Thoracic aorta (tissue), 2 donors: ENCODE results near the gene KCNK6. TPM values are rescaled to one million over a fixed set of nuclear protein-coding genes. Genes with fewer than 3 reads are reported as not detected.

Experiments
- ATAC-seq: fragments of 150-250 bp; one replicate; pipeline ENCODE4 v1.8.0; 2017; ENCODE audit warnings: low read depth; ENCODE audit not compliant: insufficient number of reproducible peaks, low FRiP score
- DNase-seq: peaks from one replicate; pipeline ENCODE4 v3.0.0-alpha.2; 2020; ENCODE audit warnings: low spot score
- H3K27ac ChIP-seq, 2 donors: fragments of 200-600 bp; sonication (generic); 1 replicate in 1 of 2; 2 replicates in 1 of 2; pipeline ENCODE4 v1.5.1; 2016; ENCODE audit warnings: mild to moderate bottlenecking in 2 of 2, moderate library complexity in 2 of 2
- H3K27me3 ChIP-seq: fragments of 200-600 bp; sonication (generic); replicated peaks from 2 replicates; pipeline ENCODE4 v1.6.0; 2016; ENCODE audit warnings: mild to moderate bottlenecking; ENCODE audit not compliant: insufficient read depth
- H3K36me3 ChIP-seq: fragments of 200-600 bp; sonication (generic); one replicate; pipeline ENCODE4 v1.5.1; 2016
- H3K4me1 ChIP-seq, 2 donors: fragments of 200-600 bp; sonication (generic); 1 replicate in 1 of 2; 2 replicates in 1 of 2; pipeline versions ENCODE4 v1.5.1 to v1.6.0; 2016; ENCODE audit warnings: low read depth in 2 of 2, mild to moderate bottlenecking in 1 of 2; ENCODE audit not compliant: control insufficient read depth in 1 of 2
- H3K4me3 ChIP-seq: fragments of 200-600 bp; sonication (generic); 2 replicates; pipeline ENCODE4 v1.5.1; 2016; ENCODE audit warnings: mild to moderate bottlenecking
- H3K9me3 ChIP-seq: fragments of 200-600 bp; sonication (generic); 2 replicates; pipeline ENCODE4 v1.5.1; 2016
- CTCF ChIP-seq: fragments of 200-600 bp; sonication (generic); IDR thresholded peaks from one replicate; pipeline ENCODE4 v1.5.1; 2019; ENCODE audit warnings: antibody characterized with exemption
- total RNA-seq, 2 donors: library from RNA; depleted of rRNA; stranded (reverse); fragments of >200 nt; gene quantifications; one replicate each; pipeline versions ENCODE4 v1.1.0 to v1.2.3, GENCODE V29; 2016

The KCNK6 gene
- total RNA-seq, 2 donors from 2014 or later: 16.1 to 34.3 TPM

DNA sequence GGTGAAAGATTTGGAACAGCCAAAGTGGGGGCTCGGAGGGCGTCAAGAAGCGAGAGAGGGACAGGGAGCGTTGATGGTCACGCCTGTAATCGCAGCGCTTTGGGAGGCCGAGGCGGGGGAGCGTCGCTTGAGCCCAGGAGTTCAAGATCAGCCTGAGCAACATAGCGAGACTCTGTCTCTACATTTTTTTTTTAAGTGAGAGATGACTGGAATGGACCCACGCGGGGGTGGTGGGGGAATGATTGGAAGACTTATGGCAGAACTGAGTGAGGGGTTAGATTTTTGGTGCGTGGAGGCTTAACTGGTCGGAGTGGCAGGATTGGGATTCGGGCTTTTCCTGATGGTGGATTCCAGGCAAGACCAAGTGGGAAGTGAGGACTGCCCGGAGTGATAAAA, 55.5 kb downstream of the KCNK6 start:
- no peak for ATAC-seq
- H3K4me3 ChIP-seq: peak overlapping the region; percentile 88
- peaks cover 9 to 24% of the 10 kb centered on the region in 2 donors for H3K4me1 ChIP-seq
- H3K27me3 ChIP-seq: no peaks in the 10 kb centered on the region
- peaks cover 8% of the 10 kb centered on the region for H3K36me3 ChIP-seq
- no peaks in the 10 kb centered on the region for H3K9me3 ChIP-seq
- H3K27ac ChIP-seq: peak overlapping the region; percentile 76 to 80
- DNase-seq: no peak
- TF ChIP-seq CTCF: no peak

DNA sequence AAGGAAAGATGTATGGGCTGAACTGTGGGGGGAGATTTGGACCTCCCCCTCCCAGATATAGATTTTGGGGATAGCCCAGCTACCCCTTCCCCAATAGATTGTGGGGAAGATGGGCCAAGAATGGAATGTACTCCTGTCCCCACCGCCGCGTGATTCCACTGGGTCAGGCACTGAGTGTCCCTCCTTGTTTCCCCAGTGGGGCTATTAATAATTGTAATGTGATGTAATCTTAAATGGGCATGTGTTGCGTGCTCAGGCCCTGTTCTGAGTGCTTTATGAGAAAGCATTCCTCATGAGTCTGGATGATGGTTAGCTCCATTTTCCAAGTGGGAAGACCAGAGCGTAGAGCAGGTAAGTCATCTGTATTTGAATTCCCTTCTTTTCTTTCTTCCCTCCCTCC, 56.1 kb downstream of the KCNK6 start:
- no peak for TF ChIP-seq CTCF
- H3K27me3 ChIP-seq: no peaks in the 10 kb centered on the region
- peak overlapping the region; percentile 88 for H3K4me3 ChIP-seq
- DNase-seq: no peak
- ATAC-seq: no peak
- peaks cover 14% of the 10 kb centered on the region for H3K36me3 ChIP-seq
- peaks cover 9 to 24% of the 10 kb centered on the region in 2 donors for H3K4me1 ChIP-seq
- no peak overlapping the region for H3K27ac ChIP-seq
- no peaks in the 10 kb centered on the region for H3K9me3 ChIP-seq

DNA sequence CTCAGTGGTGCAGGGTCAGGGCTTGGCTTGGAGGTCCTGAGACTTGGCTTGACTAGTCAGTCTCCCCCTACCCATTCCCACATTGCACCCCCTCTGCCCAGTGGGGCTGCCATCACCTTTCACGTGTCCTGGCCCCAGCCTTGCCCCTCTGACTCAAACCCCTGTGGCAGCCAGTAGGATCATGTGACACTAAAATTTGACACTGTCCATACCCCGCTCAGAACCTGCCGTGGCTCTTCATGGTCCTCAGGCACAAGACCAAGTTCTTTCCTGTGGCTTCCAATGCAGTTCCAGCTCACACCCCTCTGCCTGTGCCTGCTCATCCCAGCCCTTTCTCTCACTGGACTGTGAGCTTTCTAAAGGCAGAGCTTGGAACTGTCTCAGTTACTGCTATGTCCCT, 56.9 kb downstream of the KCNK6 start:
- ATAC-seq: no peak
- no peak for DNase-seq
- H3K4me3 ChIP-seq: no peak overlapping the region
- no peak for TF ChIP-seq CTCF
- no peak overlapping the region for H3K27ac ChIP-seq
- H3K9me3 ChIP-seq: no peaks in the 10 kb centered on the region
- no peaks in the 10 kb centered on the region for H3K27me3 ChIP-seq
- peaks cover 9 to 24% of the 10 kb centered on the region in 2 donors for H3K4me1 ChIP-seq
- peaks cover 22% of the 10 kb centered on the region for H3K36me3 ChIP-seq

DNA sequence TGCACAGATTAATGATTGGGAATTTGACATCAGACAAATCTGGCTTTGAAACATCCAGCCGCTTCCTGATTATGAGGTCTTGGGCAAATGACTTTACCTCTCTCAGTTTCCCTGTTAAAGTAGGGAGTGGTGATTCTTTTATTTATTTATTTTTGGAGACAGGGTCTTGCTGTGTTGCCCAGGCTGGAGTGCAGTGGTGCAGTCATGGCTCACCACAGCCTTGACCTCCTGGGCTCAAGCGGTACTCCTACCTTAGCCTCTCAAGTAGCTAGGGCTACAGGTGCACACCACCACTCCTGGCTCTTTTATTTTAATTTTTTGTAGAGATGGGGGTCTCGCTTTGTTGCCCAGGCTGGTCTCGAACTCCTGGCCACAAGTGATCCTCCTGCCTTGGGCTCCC, 57.4 kb downstream of the KCNK6 start:
- Histone ChIP-seq H3K4me1 (peaks cover 9 to 24% of the 10 kb centered on the region in 2 donors), H3K9me3 (no peaks in the 10 kb centered on the region), H3K27me3 (no peaks in the 10 kb centered on the region), H3K27ac (no peak overlapping the region), H3K4me3 (no peak overlapping the region), H3K36me3 (peaks cover 27% of the 10 kb centered on the region)
- DNase-seq: no peak
- ATAC-seq: no peak
- TF ChIP-seq CTCF: no peak

- ATAC-seq (no peak), DNase-seq (no peak)
- H3K4me1 ChIP-seq: peaks cover 9 to 22% of the 10 kb centered on the region in 2 donors
- peaks cover 43% of the 10 kb centered on the region for H3K36me3 ChIP-seq
- H3K4me3 ChIP-seq: no peak overlapping the region
- no peak overlapping the region for H3K27ac ChIP-seq
- no peaks in the 10 kb centered on the region for H3K9me3 ChIP-seq
- no peak for TF ChIP-seq CTCF
- no peaks in the 10 kb centered on the region for H3K27me3 ChIP-seq
Measured at GRCh38 chr19:38378866-38379265, 59.2 kb downstream of the KCNK6 start.
